ENCODE measurements around the gene BLOC1S6.
"Not testable (repeated sequence)": the region's sequence is repeated elsewhere in the genome, so short reads cannot be mapped to it uniquely, and the experiment has no call there.

BLOC1S6 gene

DNA sequence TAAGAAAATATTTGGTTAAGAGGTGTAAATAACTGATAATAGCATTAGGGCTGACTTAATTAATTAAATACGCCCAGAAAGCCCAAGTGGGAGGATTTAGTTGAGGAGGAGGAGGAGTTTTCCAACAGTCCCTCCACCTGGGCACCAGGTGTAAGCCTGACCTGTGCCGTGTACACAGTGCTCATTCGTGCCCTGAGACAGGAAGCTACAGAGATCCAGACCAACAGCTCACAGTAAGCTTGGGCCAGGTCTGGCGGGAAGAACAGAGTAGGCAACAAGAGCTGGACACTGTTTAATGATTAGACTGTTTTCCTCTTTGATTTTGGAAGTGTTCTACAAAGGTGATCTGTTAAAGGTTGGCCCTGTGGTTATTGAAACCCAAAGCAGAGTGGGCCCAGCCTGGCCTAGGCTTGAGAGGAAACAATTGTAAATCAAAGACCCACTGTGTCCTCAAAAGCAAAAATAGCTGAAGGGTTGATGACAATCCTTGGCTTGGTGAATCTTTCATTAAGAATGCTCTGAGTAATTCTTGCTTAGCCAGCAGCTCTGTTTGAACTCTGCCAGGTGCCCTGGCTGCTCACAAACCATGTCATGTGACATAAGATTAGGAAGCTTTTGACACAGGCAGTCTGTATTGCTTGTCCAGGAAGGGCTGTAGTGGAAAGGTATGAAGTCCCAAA lies 61.5 kb downstream of the BLOC1S6 start:
- TF ChIP-seq, protein P1, sequence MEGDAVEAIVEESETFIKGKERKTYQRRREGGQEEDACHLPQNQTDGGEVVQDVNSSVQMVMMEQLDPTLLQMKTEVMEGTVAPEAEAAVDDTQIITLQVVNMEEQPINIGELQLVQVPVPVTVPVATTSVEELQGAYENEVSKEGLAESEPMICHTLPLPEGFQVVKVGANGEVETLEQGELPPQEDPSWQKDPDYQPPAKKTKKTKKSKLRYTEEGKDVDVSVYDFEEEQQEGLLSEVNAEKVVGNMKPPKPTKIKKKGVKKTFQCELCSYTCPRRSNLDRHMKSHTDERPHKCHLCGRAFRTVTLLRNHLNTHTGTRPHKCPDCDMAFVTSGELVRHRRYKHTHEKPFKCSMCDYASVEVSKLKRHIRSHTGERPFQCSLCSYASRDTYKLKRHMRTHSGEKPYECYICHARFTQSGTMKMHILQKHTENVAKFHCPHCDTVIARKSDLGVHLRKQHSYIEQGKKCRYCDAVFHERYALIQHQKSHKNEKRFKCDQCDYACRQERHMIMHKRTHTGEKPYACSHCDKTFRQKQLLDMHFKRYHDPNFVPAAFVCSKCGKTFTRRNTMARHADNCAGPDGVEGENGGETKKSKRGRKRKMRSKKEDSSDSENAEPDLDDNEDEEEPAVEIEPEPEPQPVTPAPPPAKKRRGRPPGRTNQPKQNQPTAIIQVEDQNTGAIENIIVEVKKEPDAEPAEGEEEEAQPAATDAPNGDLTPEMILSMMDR (IDR thresholded peaks at IDR 0.05; ENCODE audit: control extremely low read depth, extremely low read depth, low read depth, missing control alignments) = no peak
- no peak for DNase-seq (ENCODE audit: extremely low spot score)
- ChIA-PET POLR2A (no interaction called here), CTCF (interaction anchor here (0.9 to 8.3 kb wide), 2 partner anchors 11 to 15 kb away, joined by 3 to 33 read pairs; no protein-coding TSS in a partner anchor)

DNA sequence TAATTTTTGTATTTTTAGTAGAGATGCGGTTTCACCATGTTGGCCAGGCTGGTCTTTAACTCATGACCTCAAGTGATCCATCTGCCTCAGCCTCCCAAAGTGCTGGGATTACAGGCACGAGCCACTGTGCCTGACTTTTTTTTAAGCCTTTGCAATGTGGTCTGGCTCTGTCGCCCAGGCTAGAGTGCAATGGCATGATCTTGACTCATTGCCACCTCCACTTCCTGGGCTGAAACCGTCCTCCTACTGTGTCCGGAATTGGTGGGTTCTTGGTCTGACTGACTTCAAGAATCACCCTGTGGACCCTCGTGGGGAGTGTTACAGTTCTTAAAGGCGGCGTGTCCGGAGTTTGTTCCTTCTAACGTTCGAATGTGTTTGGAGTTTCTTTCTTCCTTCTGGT lies 62.8 kb downstream of the BLOC1S6 start:
- POLR2A ChIA-PET = not testable (repeated sequence)
- CTCF ChIA-PET = interaction anchor here (8.3 kb wide), 1 partner anchor 10 kb away, joined by 33 read pairs; no protein-coding TSS in a partner anchor

DNA sequence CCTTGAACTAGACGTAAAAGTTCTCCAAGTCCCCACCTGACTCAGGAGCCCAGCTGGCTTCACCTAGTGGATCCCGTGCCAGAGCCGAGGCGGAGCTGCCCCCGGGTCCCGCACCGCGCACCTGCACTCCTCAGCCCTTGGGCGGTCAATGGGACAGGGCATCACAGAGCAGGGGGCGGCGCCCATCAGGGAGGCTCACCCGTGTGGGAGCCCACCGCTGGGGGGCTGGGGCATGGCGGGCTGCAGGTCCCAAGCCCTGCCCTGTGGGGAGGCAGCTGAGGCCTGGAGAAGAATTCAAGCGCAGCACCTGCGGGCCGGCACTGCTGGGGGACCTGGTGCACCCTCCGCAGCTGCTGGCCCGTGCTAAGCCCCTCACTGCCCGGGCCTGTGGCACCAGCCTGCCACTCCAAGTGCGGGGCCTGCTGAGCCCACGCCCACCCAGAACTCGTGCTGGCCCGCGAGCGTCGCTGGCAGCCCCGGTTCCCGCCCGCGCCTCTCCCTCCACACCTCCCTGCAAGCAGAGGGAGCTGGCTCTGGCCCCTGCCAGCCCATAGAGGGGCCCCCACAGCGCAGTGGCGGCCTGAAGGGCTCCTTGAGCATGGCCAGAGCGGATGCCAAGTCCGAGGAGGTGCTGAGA lies 63.8 kb downstream of the BLOC1S6 start:
- POLR2A ChIA-PET = no interaction called here
- TF ChIP-seq, protein P1 (IDR thresholded peaks at IDR 0.05; ENCODE audit: control extremely low read depth, extremely low read depth, low read depth, missing control alignments) = no peak
- CTCF ChIA-PET = interaction anchor here (1.0 kb wide), 1 partner anchor 54 kb away, joined by 3 read pairs; no protein-coding TSS in a partner anchor
- DNase-seq (ENCODE audit: extremely low spot score) = no peak

More for the DNA sequence above, 62.8 kb downstream of the BLOC1S6 start:
- not testable (repeated sequence) for DNase-seq (ENCODE audit: extremely low spot score)

DNA sequence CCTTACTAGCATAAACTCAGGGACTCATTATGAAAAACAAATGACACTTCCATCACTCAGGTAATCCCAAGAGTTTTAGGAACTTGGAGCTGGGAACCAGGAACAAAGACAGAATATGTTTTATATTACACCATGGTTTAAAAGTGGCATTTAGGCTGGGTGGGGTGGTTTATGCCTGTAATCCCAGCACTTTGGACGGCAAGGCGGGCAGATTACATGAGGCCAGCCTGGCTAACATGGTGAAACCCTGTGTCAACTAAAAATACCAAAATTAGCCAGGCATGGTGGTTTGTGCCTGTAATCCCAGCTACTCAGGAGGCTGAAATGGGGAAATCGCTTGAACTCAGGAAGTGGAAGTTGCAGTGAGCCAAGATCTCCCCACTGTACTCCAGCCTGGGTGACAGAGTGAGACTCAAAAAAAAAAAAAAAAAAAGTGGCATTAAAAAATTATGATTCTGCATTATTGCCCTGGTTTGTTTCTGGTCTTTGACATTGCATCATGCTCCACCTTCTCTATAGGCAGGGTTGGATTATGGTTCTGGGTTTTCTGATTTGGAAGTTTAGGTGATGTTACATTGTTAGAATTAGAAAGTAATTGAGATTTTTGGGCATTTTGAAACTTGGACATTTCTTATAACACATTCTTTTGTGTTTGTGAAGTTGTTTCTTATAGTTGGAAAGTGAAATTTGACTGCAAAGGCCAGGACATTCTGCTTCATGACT lies 66.7 kb downstream of the BLOC1S6 start:
- POLR2A ChIA-PET = no interaction called here
- DNase-seq (ENCODE audit: extremely low spot score) = no peak
- TF ChIP-seq, protein P1 (IDR thresholded peaks at IDR 0.05; ENCODE audit: control extremely low read depth, extremely low read depth, low read depth, missing control alignments) = no peak
- CTCF ChIA-PET = interaction anchor here (1.4 to 2.4 kb wide), 3 partner anchors 10 to 16 kb away, joined by 3 to 9 read pairs (median 6); no protein-coding TSS in a partner anchor

DNA sequence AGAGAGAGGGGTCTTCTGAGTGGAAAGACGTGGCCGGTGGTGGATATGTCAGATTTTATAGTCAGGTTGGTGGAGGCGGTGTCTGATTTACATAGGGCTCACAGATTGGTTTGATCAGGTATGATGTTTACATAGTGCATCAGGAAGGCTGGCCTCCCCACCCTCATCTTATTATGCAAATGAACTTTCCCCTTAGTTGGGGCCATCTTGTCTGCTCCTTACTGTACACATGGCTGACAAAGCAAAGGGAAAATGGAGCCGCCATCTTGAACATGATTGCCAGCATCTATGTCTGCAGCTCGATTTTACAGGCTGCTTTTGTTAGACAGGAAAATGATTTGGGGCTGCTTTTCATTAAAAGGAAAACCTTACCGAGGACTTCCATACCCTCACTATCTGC lies 67.6 kb downstream of the BLOC1S6 start:
- CTCF ChIA-PET = interaction anchor here (2.4 kb wide), 1 partner anchor 17 kb away, joined by 6 read pairs; no protein-coding TSS in a partner anchor
- TF ChIP-seq, protein P1 (IDR thresholded peaks at IDR 0.05; ENCODE audit: control extremely low read depth, extremely low read depth, low read depth, missing control alignments) = no peak
- POLR2A ChIA-PET = no interaction called here
- no peak for DNase-seq (ENCODE audit: extremely low spot score)

DNA sequence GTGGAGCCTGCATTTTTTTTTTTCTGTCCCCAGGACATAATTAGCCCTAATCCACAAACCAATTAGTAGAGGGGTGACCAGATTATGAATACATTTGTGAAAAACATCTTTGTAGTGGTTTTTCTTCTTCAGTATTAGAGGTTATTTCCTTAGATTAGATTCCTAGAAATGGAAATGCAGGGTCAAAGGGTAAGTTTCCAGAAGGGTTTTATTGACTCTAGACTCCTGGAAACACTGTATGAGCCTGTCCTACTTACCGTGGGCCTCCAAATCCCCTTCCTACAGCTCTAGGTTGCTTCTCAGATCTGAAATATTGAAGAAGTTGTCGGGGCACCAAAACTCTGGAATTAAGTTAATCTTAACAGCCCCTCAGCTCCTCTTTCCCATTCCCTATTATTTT lies 70.1 kb downstream of the BLOC1S6 start:
- TF ChIP-seq, protein P1 (IDR thresholded peaks at IDR 0.05; ENCODE audit: control extremely low read depth, extremely low read depth, low read depth, missing control alignments) = no peak
- DNase-seq (ENCODE audit: extremely low spot score) = no peak
- ChIA-PET CTCF (no interaction called here), POLR2A (no interaction called here)

Data from GM10248 (cell line).